Stimulated activated CD4-positive, alpha-beta T cell treated with anti-CD3 and anti-CD28 coated beads, Interleukin-2, amount 100 ng/mL, for 48 hours (primary cell): ENCODE measurements around the gene AGAP1.
"Not testable (repeated sequence)": the region's sequence is repeated elsewhere in the genome, so short reads cannot be mapped to it uniquely, and the experiment has no call there.

Experiments
- DNase-seq, 2 donors: peaks; one replicate each; pipeline ENCODE4 v3.0.0-alpha.2; 2020

AGAP1 gene

DNA sequence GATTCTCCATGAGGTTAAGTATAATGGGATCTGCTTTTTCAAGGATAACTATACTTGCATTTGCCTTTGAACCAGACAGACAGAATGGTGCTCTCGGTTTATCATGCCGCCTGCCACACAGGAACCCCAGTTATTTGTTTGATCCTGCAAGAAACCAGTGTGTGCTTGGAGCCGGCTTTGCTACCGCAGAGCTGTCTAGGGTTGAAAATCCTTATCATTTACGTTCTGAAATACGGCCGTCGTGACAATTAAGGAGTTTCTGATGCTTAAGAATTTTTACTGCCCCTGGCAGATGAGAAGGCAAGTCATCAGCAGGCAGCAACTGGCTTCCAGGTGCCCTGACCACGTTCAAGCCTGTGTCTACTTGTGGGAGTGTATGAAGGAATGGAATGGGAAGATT lies 562.3 kb downstream of the AGAP1 start:
- no peak for DNase-seq

DNA sequence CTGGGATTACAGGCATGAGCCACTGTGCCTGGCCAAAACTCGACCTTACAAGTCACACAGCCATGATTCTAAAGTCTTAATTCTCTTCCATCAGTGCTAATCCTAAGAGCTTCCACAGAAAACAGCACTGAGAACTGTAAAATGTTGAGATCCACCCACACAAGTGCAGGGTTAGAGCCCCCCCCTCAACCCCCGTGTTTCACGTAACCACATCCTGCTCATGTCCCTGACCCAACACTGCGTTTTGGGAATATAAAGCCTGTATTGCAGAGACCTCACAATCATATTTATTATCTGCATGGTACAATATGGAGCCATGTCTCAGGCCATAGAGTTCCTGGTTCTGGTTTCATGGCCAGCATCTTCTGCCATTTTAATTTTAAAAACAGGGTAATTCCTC lies 563.5 kb downstream of the AGAP1 start:
- DNase-seq, result no peak

DNA sequence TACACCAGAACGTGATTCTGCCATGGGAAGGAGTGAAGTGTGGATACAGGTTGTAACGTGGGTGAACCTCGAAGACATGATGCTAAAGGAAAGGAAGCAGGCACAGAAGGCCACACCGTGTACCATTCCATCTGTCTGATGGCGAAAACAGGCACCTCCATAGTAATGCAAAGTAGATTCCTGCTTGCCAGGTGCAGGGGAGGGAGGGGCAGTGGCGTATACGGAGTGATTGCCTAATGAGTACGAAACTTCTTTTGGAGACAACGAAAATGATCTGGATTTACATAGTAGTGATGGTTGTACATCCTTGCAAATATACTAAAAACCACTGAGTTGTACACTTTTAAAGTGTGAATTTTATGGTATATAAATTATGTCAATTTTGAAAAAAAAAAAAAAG lies 567.7 kb downstream of the AGAP1 start:
- no peak for DNase-seq

DNA sequence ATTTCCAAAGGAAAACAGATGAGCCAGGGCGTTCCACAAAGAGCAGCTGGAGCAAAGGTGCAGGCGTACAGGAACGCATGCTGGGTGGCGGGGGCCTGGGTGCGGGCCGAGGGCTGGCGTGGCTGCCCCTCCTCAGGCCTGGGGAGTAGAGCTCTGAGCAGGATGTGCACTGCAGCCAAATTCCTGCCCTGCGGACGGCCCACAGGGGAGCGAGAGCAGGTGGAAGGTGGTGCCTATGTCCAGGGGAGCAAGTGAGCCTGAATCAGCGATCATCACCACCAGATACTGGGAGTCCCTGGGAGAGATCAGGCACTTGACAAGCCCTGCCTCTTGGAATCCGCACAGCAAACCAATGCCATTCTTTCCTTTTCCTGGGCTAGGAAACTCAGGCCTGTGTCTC lies 568.1 kb downstream of the AGAP1 start:
- DNase-seq, result no peak

DNA sequence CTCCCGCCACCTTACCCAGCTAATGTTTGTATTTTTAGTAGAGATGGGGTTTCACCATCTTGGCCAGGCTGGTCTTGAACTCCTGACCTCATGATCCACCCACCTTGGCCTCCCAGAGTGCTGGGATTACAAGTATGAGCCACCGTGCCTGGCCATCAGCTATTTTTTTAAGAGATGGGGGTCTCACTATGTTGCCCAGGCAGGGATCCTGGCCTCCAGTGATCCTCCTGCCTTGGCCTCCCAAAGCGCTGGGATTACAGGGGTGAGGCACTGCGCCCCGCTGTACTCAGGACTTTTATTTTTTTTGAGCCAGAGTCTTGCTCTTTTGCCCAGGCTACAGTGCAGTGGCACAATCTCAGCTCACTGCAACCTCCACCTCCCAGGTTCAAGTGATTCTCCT lies 569.0 kb downstream of the AGAP1 start:
- not testable (repeated sequence) for DNase-seq

DNA sequence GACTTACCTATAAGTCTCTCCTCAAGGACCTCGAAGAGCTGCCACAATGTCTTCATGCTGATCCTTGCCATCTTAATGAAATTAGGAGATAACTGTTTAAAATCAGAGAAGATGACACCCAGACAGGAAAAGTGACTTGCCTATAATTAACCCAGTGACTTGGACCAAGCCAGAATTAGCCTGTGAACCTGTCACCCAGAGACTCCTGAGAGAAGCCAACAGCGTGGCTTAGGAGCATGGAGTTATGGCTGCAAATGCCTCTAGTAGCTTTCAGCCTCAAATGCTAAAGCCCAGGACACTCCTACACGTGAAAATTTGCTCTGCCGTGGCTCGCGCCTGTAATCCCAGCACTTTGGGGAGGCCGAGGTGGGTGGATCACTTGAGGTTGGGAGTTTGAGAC lies 570.2 kb downstream of the AGAP1 start:
- DNase-seq, result no peak

DNA sequence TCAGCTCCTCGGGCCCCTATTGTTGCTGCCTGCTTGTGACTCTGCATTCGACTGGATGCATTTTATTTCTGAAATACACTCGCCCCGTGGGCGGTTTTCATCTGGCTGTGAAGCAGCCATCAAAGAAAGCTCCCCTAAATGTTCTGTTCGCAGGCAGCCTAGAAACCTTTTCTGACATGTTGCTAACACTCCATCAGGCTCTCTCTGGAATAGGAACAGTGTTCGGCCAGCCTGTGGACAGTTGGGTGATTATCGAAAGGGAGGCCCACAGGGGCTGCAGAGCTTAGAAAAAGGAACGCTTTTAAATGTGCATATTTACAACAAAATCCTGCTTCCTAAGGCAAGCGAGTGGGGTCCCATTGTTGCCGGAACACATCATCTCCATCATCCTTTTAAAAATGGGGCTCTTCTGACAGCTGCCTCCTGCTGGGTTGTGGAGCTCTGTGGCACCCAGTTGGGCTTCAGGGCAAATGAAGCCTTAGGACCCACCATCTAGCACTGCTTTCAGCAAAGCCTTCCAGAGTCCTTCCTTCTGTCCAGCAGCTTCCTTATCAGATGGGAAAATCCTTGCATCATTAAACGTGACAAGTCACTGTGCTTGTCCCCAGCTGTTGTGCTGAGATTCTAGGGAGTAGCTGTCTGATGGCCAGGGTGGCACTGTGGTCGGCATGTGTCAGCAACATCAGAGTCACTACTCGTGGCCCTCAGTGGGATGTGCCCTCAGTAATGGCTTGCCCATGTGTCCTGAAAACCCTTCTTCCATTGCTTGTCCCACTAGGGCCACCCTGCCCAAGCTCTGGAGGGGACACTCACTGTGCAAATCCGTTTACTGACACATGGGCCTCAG lies 571.7 kb downstream of the AGAP1 start:
- no peak for DNase-seq

DNA sequence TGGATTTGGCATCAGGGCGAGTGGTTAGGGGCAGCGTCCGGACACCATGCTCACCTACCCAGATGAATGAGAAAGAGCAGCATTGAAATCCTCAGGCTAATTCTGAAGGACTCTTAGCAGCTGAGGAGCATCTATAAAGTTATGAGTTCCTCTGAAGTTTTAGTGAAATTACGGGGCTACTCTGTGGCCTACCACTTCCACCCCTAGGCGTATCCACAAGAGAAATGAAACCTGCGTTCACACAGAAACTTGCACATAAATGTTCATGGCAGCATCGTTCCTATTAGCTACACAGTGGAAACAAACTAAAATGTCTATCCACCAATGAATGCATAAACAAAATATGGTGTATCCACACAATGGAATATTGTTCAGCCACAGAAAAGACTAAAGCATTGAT lies 576.4 kb downstream of the AGAP1 start:
- DNase-seq, result no peak

DNA sequence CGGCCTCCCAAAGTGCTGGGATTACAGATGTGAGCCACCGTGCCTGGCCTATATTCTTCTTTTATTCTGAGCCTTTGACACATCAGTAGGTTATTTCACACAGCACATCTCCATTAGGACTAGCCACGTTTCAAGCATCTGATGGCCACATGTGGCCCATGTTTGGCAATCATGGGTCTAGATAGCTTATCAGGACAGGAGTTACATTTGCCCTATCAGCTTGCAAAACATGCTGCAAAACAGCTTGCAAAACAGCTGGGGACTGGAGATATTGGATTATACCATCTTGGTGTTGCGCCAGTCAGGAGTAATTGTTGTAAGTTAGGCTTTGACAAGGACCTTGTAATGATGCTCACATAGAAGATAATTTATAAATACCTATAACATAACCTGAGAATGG lies 579.4 kb downstream of the AGAP1 start:
- no peak for DNase-seq

DNA sequence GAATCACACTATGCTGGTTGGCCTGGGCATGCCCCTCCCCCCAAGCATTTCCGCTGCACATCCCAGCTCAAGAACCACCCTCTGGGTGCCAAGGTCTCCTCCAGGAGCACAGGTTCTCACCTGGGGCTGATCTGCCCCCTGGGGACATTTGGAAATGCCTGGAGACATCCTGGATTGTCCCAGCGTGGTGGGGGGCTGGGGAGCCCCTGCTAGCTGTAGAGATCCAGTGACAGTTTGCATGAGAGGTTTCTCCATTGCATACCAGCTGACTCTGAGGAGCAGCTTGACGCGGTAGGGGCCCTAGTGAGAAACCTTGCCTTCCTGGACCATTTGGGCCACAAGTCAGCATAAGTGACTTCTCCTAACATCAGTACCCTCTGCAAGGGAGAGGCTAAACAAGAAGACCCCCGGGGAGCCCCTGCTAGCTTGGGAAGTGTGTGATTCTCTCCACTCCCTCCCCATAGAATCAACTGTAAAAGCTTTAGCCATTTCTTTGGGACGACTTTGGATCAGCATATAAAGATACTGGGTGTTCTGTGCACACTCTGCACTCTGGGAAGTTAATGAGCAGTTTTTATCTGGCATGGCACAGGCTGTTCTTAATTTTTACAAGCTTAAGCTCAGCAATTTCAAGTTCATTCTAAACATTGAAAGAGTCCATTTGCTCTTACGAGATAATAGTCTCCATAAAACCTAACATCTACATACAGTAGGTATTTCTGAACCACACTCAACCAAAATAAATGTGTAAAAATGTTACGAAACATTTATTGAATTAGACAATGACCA lies 580.2 kb downstream of the AGAP1 start:
- DNase-seq, result no peak

DNA sequence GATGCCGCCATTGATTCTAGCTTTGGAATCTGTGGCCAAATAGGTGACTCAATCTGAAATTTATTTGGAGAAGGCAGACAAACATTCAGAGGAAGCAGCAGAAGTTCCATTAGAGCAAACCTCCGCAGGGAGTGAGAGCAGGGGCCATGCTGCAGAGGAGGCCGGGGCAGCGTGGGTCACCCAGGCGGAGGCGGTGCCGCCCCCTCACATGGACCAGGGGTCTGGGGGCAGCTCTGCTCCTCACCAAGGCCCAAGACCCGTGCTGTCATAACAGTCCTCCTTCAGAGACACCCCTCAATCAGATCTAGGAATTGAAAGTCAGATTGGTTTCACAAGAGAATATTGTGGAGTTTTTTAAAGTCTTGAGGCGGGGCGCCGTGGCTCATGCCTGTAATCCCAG lies 582.0 kb downstream of the AGAP1 start:
- DNase-seq, result no peak

DNA sequence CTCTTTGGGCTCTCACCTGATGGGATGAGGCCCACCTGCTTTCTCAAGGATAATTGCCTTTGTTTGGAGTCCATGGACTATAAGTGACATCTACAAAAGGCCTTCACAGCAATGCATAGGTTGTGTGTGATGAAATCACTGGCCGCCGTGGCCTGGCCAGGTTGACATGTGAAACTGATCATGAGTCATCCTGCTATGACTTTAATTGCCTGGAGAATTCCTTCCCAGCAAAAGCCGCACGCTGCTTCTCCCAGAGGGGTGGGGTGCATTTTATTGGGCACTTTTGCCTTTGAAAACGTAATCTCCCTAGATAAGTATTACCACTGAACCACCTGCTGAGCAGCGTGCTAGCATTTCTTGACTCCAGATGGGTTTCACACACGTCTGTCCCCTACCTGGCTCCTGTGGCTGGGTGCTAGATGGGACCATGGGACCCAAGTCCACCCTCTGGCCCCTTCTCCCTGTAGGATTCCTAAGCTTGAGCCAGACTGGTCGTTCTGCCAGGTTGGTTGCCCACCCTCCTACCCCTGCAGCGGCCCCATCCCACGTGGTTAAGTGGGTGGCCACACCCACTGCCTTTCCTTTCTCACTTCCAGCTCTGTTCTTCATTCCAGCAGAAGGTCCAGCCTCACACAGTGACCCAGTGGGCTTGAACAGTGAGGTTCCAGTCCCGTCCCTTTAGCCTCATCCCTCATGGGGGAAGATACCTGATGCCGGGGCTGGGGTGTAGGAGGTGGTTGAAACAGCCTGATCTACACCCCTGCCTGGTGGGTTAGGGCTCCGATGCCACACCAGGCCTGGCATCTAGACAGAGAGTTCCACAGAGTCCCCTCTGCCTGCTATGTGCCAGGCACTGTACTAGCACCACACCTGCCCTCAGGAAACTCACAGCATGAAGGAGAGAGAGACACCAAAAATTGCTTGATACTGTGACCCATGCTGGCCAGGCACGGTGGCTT lies 584.7 kb downstream of the AGAP1 start:
- DNase-seq, result no peak

DNA sequence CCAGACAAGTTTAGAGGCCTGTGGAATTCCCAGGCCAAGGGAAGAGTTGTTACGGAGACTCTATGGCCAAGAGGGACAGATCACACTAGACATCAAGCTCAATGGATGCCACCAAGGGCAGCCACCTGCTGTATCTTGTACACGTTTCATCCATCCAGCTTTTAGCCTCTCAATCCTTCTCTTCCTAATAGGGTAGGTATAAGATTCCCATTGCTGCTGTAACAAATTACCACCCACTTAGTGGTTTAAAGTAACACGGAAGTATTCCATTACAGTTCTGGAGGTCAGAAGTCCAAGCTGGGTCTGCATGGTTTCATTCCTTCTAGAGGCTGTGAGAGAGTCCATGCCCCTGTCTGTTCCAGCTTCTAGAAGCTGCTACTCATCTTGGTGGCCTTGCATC lies 586.6 kb downstream of the AGAP1 start:
- no peak for DNase-seq

DNA sequence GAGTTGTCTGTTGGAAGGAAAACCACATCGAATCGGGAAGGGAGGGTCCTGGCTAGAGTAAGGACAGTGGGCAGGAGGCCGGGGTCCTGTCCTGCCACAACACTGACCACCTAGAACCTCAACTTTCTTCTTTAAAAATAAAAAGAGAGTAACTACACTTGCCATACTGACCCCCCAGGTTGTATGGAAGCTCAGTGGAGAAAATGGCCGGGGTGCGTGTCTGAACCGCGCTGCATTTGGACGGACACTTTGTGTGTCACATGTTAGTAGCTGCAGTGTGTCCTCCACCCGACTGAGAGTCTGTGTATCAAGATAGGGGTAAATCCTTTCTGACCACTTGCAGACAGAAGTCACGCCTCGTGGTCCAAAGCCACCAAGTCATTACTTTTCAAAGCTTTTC lies 587.3 kb downstream of the AGAP1 start:
- no peak for DNase-seq

DNA sequence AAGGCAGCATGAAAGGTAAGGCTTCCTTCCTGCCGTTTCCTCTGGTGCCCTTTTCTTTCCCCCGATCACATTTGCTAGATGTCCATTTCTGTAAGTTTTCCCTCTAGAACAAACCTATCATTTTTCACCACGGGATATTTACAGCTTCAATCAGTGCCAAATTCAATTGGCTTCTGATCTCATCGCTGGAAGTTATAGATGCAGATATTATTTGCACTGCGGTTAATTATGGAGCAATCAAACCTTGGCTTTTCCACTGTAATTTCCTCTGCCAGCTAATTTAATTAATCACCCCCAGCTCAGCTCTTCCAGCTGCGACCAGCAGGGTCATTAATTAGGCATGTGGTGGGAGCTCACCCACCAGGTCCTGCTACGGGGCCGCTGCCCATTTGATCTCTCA lies 588.2 kb downstream of the AGAP1 start:
- DNase-seq, result no peak

DNA sequence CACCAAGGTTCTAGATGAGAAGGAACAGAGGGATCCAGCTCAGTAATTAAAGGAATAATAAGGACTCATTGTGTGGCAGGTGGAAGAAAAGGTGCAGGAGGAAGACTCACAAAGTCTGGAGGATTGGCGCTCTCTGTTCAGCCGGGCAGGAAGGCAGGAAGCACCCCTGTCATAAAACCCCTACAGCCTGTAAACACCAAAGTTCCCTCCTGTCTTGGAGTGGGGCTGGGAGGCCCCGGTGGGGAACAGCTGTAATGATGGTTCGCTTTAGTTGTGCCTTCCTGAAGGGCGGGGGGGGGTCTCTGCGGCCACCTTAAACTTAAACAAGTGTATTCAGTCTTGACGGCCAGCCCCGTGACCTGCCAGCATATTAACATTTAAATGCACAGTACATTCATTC lies 590.1 kb downstream of the AGAP1 start:
- DNase-seq, result no peak

DNA sequence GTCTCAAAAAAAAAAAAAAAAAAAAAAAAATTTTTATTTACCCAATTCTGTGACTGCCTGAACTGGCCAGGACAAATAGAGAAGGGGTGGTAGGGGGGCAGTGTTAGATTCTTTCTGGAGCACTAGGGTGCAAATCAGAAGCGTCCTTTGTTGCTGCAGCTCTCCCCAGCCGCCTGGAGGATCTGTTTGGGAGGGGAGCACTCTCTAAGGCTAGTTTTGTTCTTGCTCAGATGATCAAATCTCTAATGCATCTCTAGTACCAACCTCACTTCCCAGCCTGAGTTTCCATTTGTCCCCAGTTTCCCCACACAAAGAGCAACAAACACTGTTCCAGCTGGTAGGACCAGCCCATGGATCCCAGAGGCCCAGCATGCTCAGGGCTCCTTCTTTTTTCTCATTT lies 591.4 kb downstream of the AGAP1 start:
- DNase-seq, result no peak

DNA sequence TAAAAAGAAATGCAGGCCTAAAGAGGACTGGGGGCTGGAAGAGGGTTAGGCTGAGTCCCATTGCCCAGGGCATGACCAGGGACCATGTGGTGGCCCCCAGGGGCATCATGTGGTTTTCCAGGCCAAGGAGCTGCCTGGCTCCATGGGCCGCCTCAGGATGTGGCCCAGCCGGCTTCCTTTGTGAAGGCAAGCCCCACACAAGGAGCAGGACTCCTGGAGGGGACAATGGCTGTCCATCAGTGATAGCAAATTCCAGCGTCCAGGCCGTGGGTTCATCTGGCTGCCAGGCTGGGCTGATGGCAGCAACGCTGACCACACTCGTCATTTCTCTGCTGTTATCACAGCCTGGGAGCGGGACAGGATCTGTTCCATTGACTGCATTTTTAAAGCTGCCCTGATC lies 591.8 kb downstream of the AGAP1 start:
- no peak for DNase-seq

DNA sequence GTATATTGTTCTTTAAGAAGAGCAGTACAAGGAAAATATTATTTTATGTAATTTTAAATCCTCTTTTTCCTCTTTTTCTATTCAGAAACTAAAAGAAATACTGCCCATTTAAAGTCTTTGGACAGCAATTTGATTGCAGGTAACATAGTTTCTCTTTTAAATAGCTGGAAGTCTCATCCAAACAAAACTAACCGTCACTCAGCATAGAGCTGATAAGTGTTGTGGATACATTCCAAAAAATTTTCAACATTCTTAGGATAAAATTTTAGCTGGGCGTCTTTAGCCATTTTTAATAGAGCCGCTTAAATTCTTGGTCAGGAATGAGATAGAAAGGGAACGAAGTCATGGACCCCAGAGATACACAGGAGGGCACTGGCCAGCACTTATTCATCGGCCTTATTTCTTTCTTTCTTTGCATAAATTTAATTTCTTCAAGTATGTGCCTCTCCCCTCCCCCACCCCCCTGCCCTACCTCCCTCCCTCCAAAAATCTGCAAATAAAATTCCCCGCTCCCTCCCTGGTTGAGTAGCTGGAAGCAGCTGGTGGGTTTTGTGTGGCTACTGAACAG lies 592.6 kb downstream of the AGAP1 start:
- DNase-seq, result no peak

DNA sequence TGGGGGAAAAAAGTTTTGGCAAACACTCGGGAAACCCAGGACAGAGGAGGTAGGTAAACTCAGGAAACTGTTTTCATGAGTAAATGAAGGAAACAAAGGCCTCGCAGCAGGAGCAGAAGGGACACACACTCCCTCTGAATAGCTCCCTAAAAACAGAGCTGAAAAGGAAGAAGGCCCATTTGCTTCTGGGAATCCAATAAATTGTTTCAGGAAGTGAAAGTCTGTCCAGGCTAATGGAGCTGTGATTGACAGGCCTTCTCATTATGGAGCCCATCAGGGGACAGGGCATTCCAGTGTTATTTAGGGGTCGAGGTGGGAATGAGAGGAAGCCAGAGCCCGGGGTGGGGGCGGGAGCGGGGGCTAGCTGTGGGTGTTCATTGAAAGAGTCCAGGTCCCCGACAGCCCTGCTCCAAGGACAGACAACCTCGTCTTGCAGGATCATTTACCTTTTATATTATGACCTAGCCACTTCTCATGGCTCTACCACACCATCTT lies 593.2 kb downstream of the AGAP1 start:
- no peak for DNase-seq

DNA sequence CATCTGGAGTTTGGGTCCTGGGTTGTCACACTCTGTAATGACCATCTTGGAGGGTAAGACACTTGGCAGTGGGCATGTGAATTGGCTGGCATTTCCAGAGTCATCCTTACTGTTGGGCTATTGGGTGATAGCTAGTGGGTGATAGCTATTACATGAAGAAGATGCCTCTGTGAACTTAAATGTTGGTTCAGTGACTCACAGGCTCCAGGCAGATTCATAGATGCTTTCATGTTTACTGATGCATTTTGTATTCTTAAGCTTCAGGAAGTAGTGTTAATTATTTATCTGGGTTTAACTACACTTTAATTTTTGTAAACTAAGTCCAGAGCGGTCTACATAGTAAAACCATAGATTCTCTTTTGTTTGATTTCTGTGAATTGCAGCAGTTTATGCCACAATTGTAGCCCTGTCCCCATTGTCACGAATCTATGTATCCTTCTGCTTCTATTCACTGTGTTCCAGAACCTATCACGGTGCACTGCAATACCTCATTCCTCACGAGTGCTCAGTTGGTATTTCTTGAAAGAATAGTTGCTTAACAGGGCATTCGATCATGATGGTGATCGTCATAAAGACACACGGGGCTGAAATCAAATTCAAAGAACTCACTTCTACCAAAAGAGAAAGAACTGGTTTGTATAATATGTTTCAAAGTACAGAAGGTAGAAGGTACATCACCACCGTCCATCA lies 594.7 kb downstream of the AGAP1 start:
- no peak for DNase-seq
